H9 (cell line): ENCODE measurements around the gene CDC40. TPM values are rescaled to one million over a fixed set of nuclear protein-coding genes. Genes with fewer than 3 reads are reported as not detected.

Source experiments
- DNase-seq: peaks from one replicate; pipeline ENCODE4 v3.0.0-alpha.2; 2017
- H2AFZ ChIP-seq: one replicate; pipeline ENCODE4 v1.6.1; 2013; ENCODE audit warnings: mild to moderate bottlenecking, low read length, control low read depth, moderate library complexity
- H2AK5ac ChIP-seq: 2 replicates; pipeline ENCODE4 v1.6.1; 2013; ENCODE audit warnings: low read length, control low read depth, mixed read lengths; ENCODE audit not compliant: insufficient read length
- H2BK120ac ChIP-seq: one replicate; pipeline ENCODE4 v1.6.1; 2013; ENCODE audit warnings: low read depth, mild to moderate bottlenecking, low read length, control low read depth, inconsistent platforms; ENCODE audit not compliant: poor library complexity, severe bottlenecking
- H2BK12ac ChIP-seq: 2 replicates; pipeline ENCODE4 v1.6.1; 2013; ENCODE audit warnings: low read length, control low read depth, mixed read lengths, low read depth; ENCODE audit not compliant: insufficient read length
- H2BK15ac ChIP-seq: 2 replicates; pipeline ENCODE4 v1.6.1; 2013; ENCODE audit warnings: low read depth, low read length, control low read depth
- H2BK20ac ChIP-seq: one replicate; pipeline ENCODE4 v1.6.1; 2013; ENCODE audit warnings: low read depth, mild to moderate bottlenecking, low read length, control low read depth, inconsistent platforms; ENCODE audit not compliant: poor library complexity, severe bottlenecking
- H2BK5ac ChIP-seq: 2 replicates; pipeline ENCODE4 v1.6.1; 2013; ENCODE audit warnings: low read length, control low read depth, mixed read lengths; ENCODE audit not compliant: insufficient read length
- H3K14ac ChIP-seq: 2 replicates; pipeline ENCODE4 v1.6.1; 2013; ENCODE audit warnings: low read length, control low read depth; ENCODE audit not compliant: insufficient read depth
- H3K18ac ChIP-seq: 2 replicates; pipeline ENCODE4 v1.6.1; 2013; ENCODE audit warnings: low read depth, mild to moderate bottlenecking, mixed read lengths, low read length, control low read depth; ENCODE audit not compliant: insufficient read length
- H3K23ac ChIP-seq: 2 replicates; pipeline ENCODE4 v1.6.1; 2013; ENCODE audit warnings: low read length, control low read depth, mixed read lengths, low read depth; ENCODE audit not compliant: insufficient read length
- H3K23me2 ChIP-seq: 2 replicates; pipeline ENCODE4 v1.6.1; 2013; ENCODE audit warnings: low read depth, mild to moderate bottlenecking, mixed read lengths, low read length, control low read depth; ENCODE audit not compliant: insufficient read length, poor library complexity, severe bottlenecking
- H3K27ac ChIP-seq: 2 replicates; pipeline ENCODE4 v1.5.1; 2013; ENCODE audit warnings: low read length, control low read depth, mixed read lengths, low read depth; ENCODE audit not compliant: insufficient read length
- H3K27me3 ChIP-seq: 2 replicates; pipeline ENCODE4 v1.6.1; 2013; ENCODE audit warnings: low read length, control low read depth, inconsistent platforms; ENCODE audit not compliant: insufficient read depth
- H3K4ac ChIP-seq: 2 replicates; pipeline ENCODE4 v1.6.1; 2013; ENCODE audit warnings: low read depth, mild to moderate bottlenecking, control low read depth, inconsistent platforms, low read length, moderate library complexity
- H3K4me1 ChIP-seq: 2 replicates; pipeline ENCODE4 v1.6.1; 2013; ENCODE audit warnings: low read length, control low read depth, inconsistent platforms; ENCODE audit not compliant: insufficient read depth
- H3K4me2 ChIP-seq: 2 replicates; pipeline ENCODE4 v1.6.1; 2013; ENCODE audit warnings: low read length, control low read depth, mixed read lengths; ENCODE audit not compliant: insufficient read length, insufficient read depth
- H3K56ac ChIP-seq: 2 replicates; pipeline ENCODE4 v1.6.1; 2013; ENCODE audit warnings: low read depth, mild to moderate bottlenecking, mixed read lengths, low read length, control low read depth; ENCODE audit not compliant: insufficient read length
- H3K79me1 ChIP-seq: 2 replicates; pipeline ENCODE4 v1.6.1; 2013; ENCODE audit warnings: low read depth, mild to moderate bottlenecking, moderate library complexity, low read length, control low read depth, inconsistent platforms; ENCODE audit not compliant: insufficient read depth, poor library complexity, severe bottlenecking
- H3K79me2 ChIP-seq: 2 replicates; pipeline ENCODE4 v1.6.1; 2013; ENCODE audit warnings: low read length, control low read depth, inconsistent platforms; ENCODE audit not compliant: insufficient read depth
- H3K9ac ChIP-seq: 2 replicates; pipeline ENCODE4 v1.6.1; 2013; ENCODE audit warnings: low read length, control low read depth, mixed read lengths; ENCODE audit not compliant: insufficient read length; ENCODE audit errors: extremely low read depth
- H3K9me3 ChIP-seq: one replicate; pipeline ENCODE4 v1.6.1; 2013; ENCODE audit warnings: low read depth, low read length, inconsistent platforms; ENCODE audit not compliant: control insufficient read depth
- H3T11ph ChIP-seq: one replicate; pipeline ENCODE4 v1.6.1; 2013; ENCODE audit warnings: mild to moderate bottlenecking, low read length, control low read depth, inconsistent platforms
- H4K20me1 ChIP-seq: one replicate; pipeline ENCODE4 v1.6.1; 2013; ENCODE audit not compliant: control insufficient read depth, insufficient read length, insufficient read depth
- H4K5ac ChIP-seq: 2 replicates; pipeline ENCODE4 v1.6.1; 2013; ENCODE audit warnings: low read depth, mild to moderate bottlenecking, mixed read lengths, low read length, control low read depth; ENCODE audit not compliant: insufficient read length
- H4K8ac ChIP-seq: replicated peaks from 2 replicates; pipeline ENCODE4 v1.6.1; 2013; ENCODE audit warnings: low read length, control low read depth, mixed read lengths, low read depth; ENCODE audit not compliant: insufficient read length
- H4K91ac ChIP-seq: 2 replicates; pipeline ENCODE4 v1.6.1; 2013; ENCODE audit warnings: low read depth, mild to moderate bottlenecking, moderate library complexity, mixed read lengths, low read length, control low read depth; ENCODE audit not compliant: insufficient read length
- H3K27ac Mint-ChIP-seq, 3 experiments: 2 replicates in 2 of 3; 3 replicates in 1 of 3; pipeline ENCODE4 v1.8.0; 2020 to 2021; ENCODE audit warnings: mixed read lengths in 3 of 3, mild to moderate bottlenecking in 1 of 3, moderate library complexity in 1 of 3
- H3K27me3 Mint-ChIP-seq: 2 replicates; pipeline ENCODE4 v1.8.0; 2021; ENCODE audit warnings: low read depth, mild to moderate bottlenecking, moderate library complexity, mixed read lengths
- H3K36me3 Mint-ChIP-seq, 3 experiments: 2 replicates in 2 of 3; 3 replicates in 1 of 3; pipeline ENCODE4 v1.8.0; 2020 to 2021; ENCODE audit warnings: low read depth in 3 of 3, mixed read lengths in 3 of 3; ENCODE audit not compliant: insufficient read depth in 1 of 3
- H3K4me1 Mint-ChIP-seq, 2 experiments: 2 replicates each; pipeline ENCODE4 v1.8.0; 2020; ENCODE audit warnings: mixed read lengths in 2 of 2
- H3K4me3 Mint-ChIP-seq, 2 experiments: 2 replicates in 1 of 2; 3 replicates in 1 of 2; pipeline ENCODE4 v1.8.0; 2020 to 2021; ENCODE audit warnings: mild to moderate bottlenecking in 2 of 2, mixed read lengths in 2 of 2, moderate library complexity in 1 of 2
- H3K9me3 Mint-ChIP-seq, 2 experiments: 2 replicates in 1 of 2; 3 replicates in 1 of 2; pipeline ENCODE4 v1.8.0; 2020; ENCODE audit warnings: mild to moderate bottlenecking in 2 of 2, mixed read lengths in 2 of 2, moderate library complexity in 1 of 2
- CTCF ChIP-seq: fragments of 200-600 bp; sonication (generic); conservative IDR thresholded peaks from 3 replicates; pipeline ENCODE4 v1.8.0; 2021; ENCODE audit warnings: antibody characterized with exemption, mild to moderate bottlenecking
- WGBS: extraction: QIAGEN DNeasy Blood & Tissue Kit; methylation state at CpG from one replicate; pipeline ENCODE4 v1.1.7; 2013; ENCODE audit warnings: missing lambda C conversion rate, low lambda C conversion rate, mixed read lengths; ENCODE audit not compliant: insufficient read length; ENCODE audit errors: extremely low coverage; 5-methylcytosine and 5-hydroxymethylcytosine counted together
- total RNA-seq: library from RNA; stranded (reverse); gene quantifications from 2 replicates; pipeline ENCODE4 v1.2.1, GENCODE V29; 2021

The CDC40 gene
- total RNA-seq, 1 experiment from 2014 or later: 23.5 TPM

DNA sequence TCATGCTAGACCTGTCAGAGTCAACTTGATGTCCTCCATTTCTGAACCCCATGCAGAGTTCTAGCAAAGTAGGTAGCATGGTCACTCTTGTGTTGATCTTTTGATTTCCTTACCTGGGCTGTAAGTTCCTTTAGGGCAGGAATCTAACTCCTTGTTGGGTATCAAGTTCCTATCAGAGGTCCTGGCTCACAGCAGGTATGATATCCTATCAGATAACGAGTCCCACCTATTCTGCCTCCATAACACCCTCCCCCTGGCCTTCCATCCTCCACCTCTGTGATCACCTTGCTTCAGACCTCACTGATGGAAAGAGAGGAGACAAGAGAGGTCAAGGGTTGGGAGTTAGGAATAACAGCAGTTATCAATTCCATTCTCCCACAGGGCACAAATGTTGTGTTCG lies 76.1 kb downstream of the CDC40 start:
- H2BK120ac ChIP-seq: no peak overlapping the region
- TF ChIP-seq CTCF: no peak
- Mint-ChIP-seq H3K27me3 (no peaks in the 10 kb centered on the region), H3K36me3 (peaks cover 8 to 21% (median 10%) of the 10 kb centered on the region in 3 experiments; a peak in 5 of 7 replicates), H3K9me3 (peaks cover 20 to 23% of the 10 kb centered on the region in 2 experiments), H3K4me1 (no peaks in the 10 kb centered on the region), H3K27ac (no peak overlapping the region), H3K4me3 (no peak overlapping the region)
- no peak overlapping the region for H3K14ac ChIP-seq
- WGBS: no CpG with 5 or more reads among the region's 2 CpGs
- no peak overlapping the region for H2BK5ac ChIP-seq
- H3K23ac ChIP-seq: no peak overlapping the region
- no peak overlapping the region for H2BK20ac ChIP-seq
- no peaks in the 10 kb centered on the region for H3K4me1 ChIP-seq
- no peak for DNase-seq
- H2AK5ac ChIP-seq: no peak overlapping the region
- no peak overlapping the region for H3K9ac ChIP-seq
- H3K23me2 ChIP-seq: no peaks in the 10 kb centered on the region
- H3T11ph ChIP-seq: no peak overlapping the region
- no peak overlapping the region for H2AFZ ChIP-seq
- H3K18ac ChIP-seq: no peak overlapping the region
- no peak overlapping the region for H3K27ac ChIP-seq
- no peak overlapping the region for H4K91ac ChIP-seq
- H3K79me1 ChIP-seq: no peaks in the 10 kb centered on the region
- H2BK12ac ChIP-seq: no peak overlapping the region
- H3K4me2 ChIP-seq: no peak overlapping the region
- no peaks in the 10 kb centered on the region for H3K79me2 ChIP-seq
- no peak overlapping the region for H3K4ac ChIP-seq
- H3K9me3 ChIP-seq: no peaks in the 10 kb centered on the region
- no peaks in the 10 kb centered on the region for H4K20me1 ChIP-seq
- H4K5ac ChIP-seq: no peak overlapping the region
- no peak overlapping the region for H3K56ac ChIP-seq
- no peak overlapping the region for H2BK15ac ChIP-seq
- no peaks in the 10 kb centered on the region for H3K27me3 ChIP-seq
- H4K8ac ChIP-seq: no peak overlapping the region
